Measurements from ENCODE around the gene ORMDL2. TPM values are rescaled to one million over a fixed set of nuclear protein-coding genes. Genes with fewer than 3 reads are reported as not detected.

ORMDL2 gene
- total RNA-seq, 1 donor from 2014 or later: 9.8 TPM

DNA sequence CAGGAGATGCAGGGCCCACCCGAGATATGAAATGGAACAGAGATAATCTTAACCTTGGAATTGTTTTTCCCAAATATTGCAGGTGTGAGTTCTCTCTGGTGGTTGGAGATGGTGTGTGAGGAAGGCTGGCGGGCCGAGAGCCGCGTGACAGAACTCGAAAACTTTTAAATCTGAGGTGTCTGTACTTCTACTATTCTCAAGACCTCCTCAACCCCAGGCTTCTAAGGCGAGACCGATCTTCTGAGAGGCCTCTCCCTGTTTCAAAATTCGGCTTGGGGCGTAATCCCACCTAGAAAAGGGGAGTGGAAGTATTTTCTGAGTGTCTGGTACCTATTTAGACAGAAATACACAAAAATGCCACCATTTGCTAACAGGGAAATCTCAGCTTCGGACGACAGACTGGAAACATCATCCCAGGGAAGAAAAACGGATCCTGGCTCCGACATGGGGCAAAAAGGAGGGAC lies 928 bp upstream of the ORMDL2 start:
- intact Hi-C loops (cut with DNase I): no loop called here
- Histone ChIP-seq H3K9me3 (no peaks in the 10 kb centered on the region), H3K27me3 (no peaks in the 10 kb centered on the region), H3K4me1 (peaks cover 60% of the 10 kb centered on the region), H3K36me3 (peaks cover 0 to 21% of the 10 kb centered on the region in 2 donors), H3K27ac (peak overlapping the region; percentile 91), H3K4me3 (peak overlapping the region; percentile 82 to 96)
- DNase-seq (ENCODE audit: extremely low spot score in 2 of 2): no peak
- TF ChIP-seq POLR2A (IDR thresholded peaks at IDR 0.05) (no peak), POLR2AphosphoS5 (IDR thresholded peaks at IDR 0.05; ENCODE audit: insufficient read depth in 1 of 2, low read depth in 1 of 2) (no peak)
- TF ChIP-seq, protein P1, sequence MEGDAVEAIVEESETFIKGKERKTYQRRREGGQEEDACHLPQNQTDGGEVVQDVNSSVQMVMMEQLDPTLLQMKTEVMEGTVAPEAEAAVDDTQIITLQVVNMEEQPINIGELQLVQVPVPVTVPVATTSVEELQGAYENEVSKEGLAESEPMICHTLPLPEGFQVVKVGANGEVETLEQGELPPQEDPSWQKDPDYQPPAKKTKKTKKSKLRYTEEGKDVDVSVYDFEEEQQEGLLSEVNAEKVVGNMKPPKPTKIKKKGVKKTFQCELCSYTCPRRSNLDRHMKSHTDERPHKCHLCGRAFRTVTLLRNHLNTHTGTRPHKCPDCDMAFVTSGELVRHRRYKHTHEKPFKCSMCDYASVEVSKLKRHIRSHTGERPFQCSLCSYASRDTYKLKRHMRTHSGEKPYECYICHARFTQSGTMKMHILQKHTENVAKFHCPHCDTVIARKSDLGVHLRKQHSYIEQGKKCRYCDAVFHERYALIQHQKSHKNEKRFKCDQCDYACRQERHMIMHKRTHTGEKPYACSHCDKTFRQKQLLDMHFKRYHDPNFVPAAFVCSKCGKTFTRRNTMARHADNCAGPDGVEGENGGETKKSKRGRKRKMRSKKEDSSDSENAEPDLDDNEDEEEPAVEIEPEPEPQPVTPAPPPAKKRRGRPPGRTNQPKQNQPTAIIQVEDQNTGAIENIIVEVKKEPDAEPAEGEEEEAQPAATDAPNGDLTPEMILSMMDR (IDR thresholded peaks at IDR 0.05): no peak

GRCh38 chr12:55818140-55818728 lies 393 bp downstream of the ORMDL2 start:
- TF ChIP-seq POLR2A (IDR thresholded peaks at IDR 0.05) (no peak), POLR2AphosphoS5 (IDR thresholded peaks at IDR 0.05; ENCODE audit: insufficient read depth in 1 of 2, low read depth in 1 of 2) (no peak)
- TF ChIP-seq, protein P1 (IDR thresholded peaks at IDR 0.05): no peak
- intact Hi-C loops (cut with DNase I): no loop called here
- Histone ChIP-seq H3K36me3 (peaks cover 0 to 31% of the 10 kb centered on the region in 2 donors), H3K4me1 (peaks cover 47% of the 10 kb centered on the region), H3K27ac (peak overlapping the region; percentile 91), H3K9me3 (no peaks in the 10 kb centered on the region), H3K4me3 (peak overlapping the region; percentile 82 to 96), H3K27me3 (no peaks in the 10 kb centered on the region)
- DNase-seq (ENCODE audit: extremely low spot score in 2 of 2): no peak

- intact Hi-C loops (cut with DNase I): no loop called here
- no peaks in the 10 kb centered on the region for H3K27me3 ChIP-seq
- H3K9me3 ChIP-seq: no peaks in the 10 kb centered on the region
- H3K4me3 ChIP-seq: peak overlapping the region; percentile 82 to 96
- no peak for DNase-seq (ENCODE audit: extremely low spot score in 2 of 2)
- TF ChIP-seq POLR2A (IDR thresholded peaks at IDR 0.05) (no peak), POLR2AphosphoS5 (IDR thresholded peaks at IDR 0.05; ENCODE audit: insufficient read depth in 1 of 2, low read depth in 1 of 2) (no peak)
- TF ChIP-seq, protein P1 (IDR thresholded peaks at IDR 0.05): no peak
- H3K36me3 ChIP-seq: peaks cover 0 to 31% of the 10 kb centered on the region in 2 donors
- H3K4me1 ChIP-seq: peaks cover 42% of the 10 kb centered on the region
- peak overlapping the region; percentile 16 for H3K27ac ChIP-seq
These were observed 1.0 kb downstream of the ORMDL2 start for GRCh38 chr12:55818886-55819285.

- Histone ChIP-seq H3K4me1 (peaks cover 35% of the 10 kb centered on the region), H3K4me3 (no peak overlapping the region), H3K27ac (no peak overlapping the region), H3K36me3 (peaks cover 0 to 31% of the 10 kb centered on the region in 2 donors), H3K27me3 (no peaks in the 10 kb centered on the region), H3K9me3 (no peaks in the 10 kb centered on the region)
- TF ChIP-seq POLR2A (IDR thresholded peaks at IDR 0.05) (no peak), POLR2AphosphoS5 (IDR thresholded peaks at IDR 0.05; ENCODE audit: insufficient read depth in 1 of 2, low read depth in 1 of 2) (no peak)
- TF ChIP-seq, protein P1 (IDR thresholded peaks at IDR 0.05): no peak
- peak in 1 of 2 donors; percentile 20 for DNase-seq (ENCODE audit: extremely low spot score in 2 of 2)
- intact Hi-C loops (cut with DNase I): no loop called here
These were observed 2.8 kb downstream of the ORMDL2 start for GRCh38 chr12:55820679-55821078.

GRCh38 chr12:55822228-55822627 lies 4.4 kb downstream of the ORMDL2 start:
- H3K9me3 ChIP-seq: no peaks in the 10 kb centered on the region
- intact Hi-C loops (cut with DNase I): no loop called here

More at GRCh38 chr12:55822228-55822627, 4.4 kb downstream of the ORMDL2 start:
- TF ChIP-seq POLR2AphosphoS5 (IDR thresholded peaks at IDR 0.05; ENCODE audit: insufficient read depth in 1 of 2, low read depth in 1 of 2) (no peak), POLR2A (IDR thresholded peaks at IDR 0.05) (no peak)
- TF ChIP-seq, protein P1 (IDR thresholded peaks at IDR 0.05): no peak
- DNase-seq (ENCODE audit: extremely low spot score in 2 of 2): peak in 1 of 2 donors; percentile 58
- Histone ChIP-seq H3K4me3 (no peak overlapping the region), H3K27ac (no peak overlapping the region), H3K36me3 (peaks cover 0 to 31% of the 10 kb centered on the region in 2 donors), H3K27me3 (no peaks in the 10 kb centered on the region), H3K4me1 (peaks cover 38% of the 10 kb centered on the region)

All from vagina (tissue), 2 donors.